Right lobe of liver (tissue), 4 donors: ENCODE results near the gene OBSCN.

Experiments
- POLR2A ChIP-seq: fragments of 450-650 bp; IDR thresholded peaks from one replicate; pipeline ENCODE4 v1.6.1; 2017; ENCODE audit warnings: antibody characterized with exemption, mild to moderate bottlenecking
- TF ChIP-seq, protein P1 (sequence below), 4 donors: fragments of 200-600 bp in 3 of 4; fragments of 450-650 bp in 1 of 4; IDR thresholded peaks; one replicate each; pipeline versions ENCODE4 v1.5.1 to v1.8.0; 2016 to 2022; ENCODE audit warnings: antibody characterized with exemption in 4 of 4, mild to moderate bottlenecking in 2 of 4
- donor health status: DM: no; HTN: no; CAD: no.
- donor health status: DM: no; HTN: no; CAD: no.
- donor health status: DM: no; HTN: yes; CAD: no.

DNA sequence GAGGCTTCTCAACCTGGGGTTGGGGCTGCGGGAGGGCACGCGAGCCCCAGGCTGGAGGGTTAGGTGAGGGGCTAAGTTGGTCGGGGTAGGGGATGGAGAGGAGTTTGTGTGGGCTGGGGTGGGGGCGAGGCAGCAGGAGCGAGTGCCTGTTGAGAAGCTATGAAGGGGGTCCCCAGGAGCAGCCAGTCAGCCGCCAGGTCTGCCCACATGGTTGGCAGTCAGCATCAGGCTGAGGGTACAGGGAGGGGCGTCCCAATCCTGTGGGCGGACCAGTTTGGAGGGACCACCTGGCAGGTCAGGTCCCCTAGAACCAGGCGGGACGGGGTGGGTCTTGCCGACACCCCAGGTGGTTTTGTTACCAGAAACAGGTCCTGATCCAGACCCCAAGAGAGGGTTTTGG lies 209.2 kb downstream of the OBSCN start:
- TF ChIP-seq, protein P1, sequence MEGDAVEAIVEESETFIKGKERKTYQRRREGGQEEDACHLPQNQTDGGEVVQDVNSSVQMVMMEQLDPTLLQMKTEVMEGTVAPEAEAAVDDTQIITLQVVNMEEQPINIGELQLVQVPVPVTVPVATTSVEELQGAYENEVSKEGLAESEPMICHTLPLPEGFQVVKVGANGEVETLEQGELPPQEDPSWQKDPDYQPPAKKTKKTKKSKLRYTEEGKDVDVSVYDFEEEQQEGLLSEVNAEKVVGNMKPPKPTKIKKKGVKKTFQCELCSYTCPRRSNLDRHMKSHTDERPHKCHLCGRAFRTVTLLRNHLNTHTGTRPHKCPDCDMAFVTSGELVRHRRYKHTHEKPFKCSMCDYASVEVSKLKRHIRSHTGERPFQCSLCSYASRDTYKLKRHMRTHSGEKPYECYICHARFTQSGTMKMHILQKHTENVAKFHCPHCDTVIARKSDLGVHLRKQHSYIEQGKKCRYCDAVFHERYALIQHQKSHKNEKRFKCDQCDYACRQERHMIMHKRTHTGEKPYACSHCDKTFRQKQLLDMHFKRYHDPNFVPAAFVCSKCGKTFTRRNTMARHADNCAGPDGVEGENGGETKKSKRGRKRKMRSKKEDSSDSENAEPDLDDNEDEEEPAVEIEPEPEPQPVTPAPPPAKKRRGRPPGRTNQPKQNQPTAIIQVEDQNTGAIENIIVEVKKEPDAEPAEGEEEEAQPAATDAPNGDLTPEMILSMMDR (IDR thresholded peaks at IDR 0.05) = no peak
- TF ChIP-seq POLR2A = no peak
